ENCODE results near the gene CENPM.

- no peak for TF ChIP-seq CTCF (conservative IDR thresholded peaks at IDR 0.05; ENCODE audit: low read length)
- TF ChIP-seq EZH2phosphoT487 (IDR thresholded peaks at IDR 0.05; ENCODE audit: borderline replicate concordance) = no peak
Measured at GRCh38 chr22:41910050-41911000, 36.6 kb downstream of the CENPM start.
